GM23248 (cell line): ENCODE measurements around the gene ELF2.

Experiments
- EZH2 ChIP-seq: fragments of 200-600 bp; sonication (generic); IDR thresholded peaks from 2 replicates; pipeline ENCODE4 v1.6.1; 2018; ENCODE audit warnings: antibody characterized with exemption, mild to moderate bottlenecking; ENCODE audit not compliant: insufficient read depth, poor library complexity, severe bottlenecking
- EZH2phosphoT487 ChIP-seq: fragments of 200-600 bp; sonication (generic); IDR thresholded peaks from 2 replicates; pipeline ENCODE4 v1.6.1; 2018; ENCODE audit warnings: antibody characterized with exemption, moderate library complexity, mild to moderate bottlenecking, low read depth; ENCODE audit not compliant: insufficient read depth

- TF ChIP-seq EZH2 (no peak), EZH2phosphoT487 (no peak)
These were observed 77.5 kb downstream of the ELF2 start for GRCh38 chr4:139099366-139099982.
